Measurements from ENCODE around the gene CNPY1. TPM values are rescaled to one million over a fixed set of nuclear protein-coding genes. Genes with fewer than 3 reads are reported as not detected.

CNPY1 gene
- total RNA-seq, 1 experiment from 2014 or later: not detected

GRCh38 chr7:155490697-155491628 is 55.4 kb downstream of the CNPY1 start:
- DNase-seq (ENCODE audit: low read depth): no peak

- peak; percentile 7 for DNase-seq (ENCODE audit: low read depth)
Observed at GRCh38 chr7:155489862-155490696, 56.3 kb downstream of the CNPY1 start.

GRCh38 chr7:155489158-155489840 is 57.1 kb downstream of the CNPY1 start:
- DNase-seq (ENCODE audit: low read depth): no peak

- no peak for DNase-seq (ENCODE audit: low read depth)
Observed at GRCh38 chr7:155488483-155489127, 57.8 kb downstream of the CNPY1 start.

GRCh38 chr7:155487509-155488482 is 58.6 kb downstream of the CNPY1 start:
- DNase-seq (ENCODE audit: low read depth): no peak

GRCh38 chr7:155486783-155487508 is 59.4 kb downstream of the CNPY1 start:
- no peak for DNase-seq (ENCODE audit: low read depth)

GRCh38 chr7:155484483-155485399 is 61.6 kb downstream of the CNPY1 start:
- DNase-seq (ENCODE audit: low read depth): no peak

GRCh38 chr7:155483868-155484325 is 62.5 kb downstream of the CNPY1 start:
- DNase-seq (ENCODE audit: low read depth): peak; percentile 32

- no peak for DNase-seq (ENCODE audit: low read depth)
Observed at GRCh38 chr7:155483245-155483644, 63.1 kb downstream of the CNPY1 start.

- no peak for DNase-seq (ENCODE audit: low read depth)
Observed at GRCh38 chr7:155482511-155483183, 63.7 kb downstream of the CNPY1 start.

GRCh38 chr7:155481764-155482163 is 64.6 kb downstream of the CNPY1 start:
- DNase-seq (ENCODE audit: low read depth): no peak

GRCh38 chr7:155477476-155477875 is 68.9 kb downstream of the CNPY1 start:
- no peak for DNase-seq (ENCODE audit: low read depth)

- DNase-seq (ENCODE audit: low read depth): no peak
Observed at GRCh38 chr7:155471718-155472117, 74.6 kb downstream of the CNPY1 start.

- no peak for DNase-seq (ENCODE audit: low read depth)
Observed at GRCh38 chr7:155470686-155471638, 75.4 kb downstream of the CNPY1 start.

GRCh38 chr7:155470186-155470487 is 76.2 kb downstream of the CNPY1 start:
- no peak for DNase-seq (ENCODE audit: low read depth)
